GM12892 (cell line): Measurements from ENCODE around the gene S1PR2.

Experiments used
- POLR2A ChIP-seq: IDR thresholded peaks from 2 replicates; pipeline ENCODE4 v1.6.1; 2011; ENCODE audit warnings: low read depth, low read length, control low read depth
- POLR2AphosphoS5 ChIP-seq: IDR thresholded peaks from 2 replicates; pipeline ENCODE4 v1.6.1; 2011; ENCODE audit warnings: low read depth, low read length, control low read depth
- TAF1 ChIP-seq: IDR thresholded peaks from 2 replicates; pipeline ENCODE4 v1.6.1; 2011; ENCODE audit warnings: low read depth, mild to moderate bottlenecking, control low read depth, low read length, borderline replicate concordance

- no peak for TF ChIP-seq POLR2AphosphoS5
- TF ChIP-seq POLR2A: no peak
- no peak for TF ChIP-seq TAF1
Measured at GRCh38 chr19:10182076-10182475, 49.1 kb downstream of the S1PR2 start.
